H9 (cell line): Measurements from ENCODE around the gene IFNL1. TPM values are rescaled to one million over a fixed set of nuclear protein-coding genes. Genes with fewer than 3 reads are reported as not detected.
A peak's percentile ranks its signal among the peaks of the same experiment; 100 is the strongest.
"Not testable (repeated sequence)": the region's sequence is repeated elsewhere in the genome, so short reads cannot be mapped to it uniquely, and the experiment has no call there.

Experiments used
- DNase-seq: peaks from one replicate; pipeline ENCODE4 v3.0.0-alpha.2; 2017
- H2AFZ ChIP-seq: one replicate; pipeline ENCODE4 v1.6.1; 2013; ENCODE audit warnings: mild to moderate bottlenecking, low read length, control low read depth, moderate library complexity
- H2AK5ac ChIP-seq: 2 replicates; pipeline ENCODE4 v1.6.1; 2013; ENCODE audit warnings: low read length, control low read depth, mixed read lengths; ENCODE audit not compliant: insufficient read length
- H2BK120ac ChIP-seq: one replicate; pipeline ENCODE4 v1.6.1; 2013; ENCODE audit warnings: low read depth, mild to moderate bottlenecking, low read length, control low read depth, inconsistent platforms; ENCODE audit not compliant: poor library complexity, severe bottlenecking
- H2BK12ac ChIP-seq: 2 replicates; pipeline ENCODE4 v1.6.1; 2013; ENCODE audit warnings: low read length, control low read depth, mixed read lengths, low read depth; ENCODE audit not compliant: insufficient read length
- H2BK15ac ChIP-seq: 2 replicates; pipeline ENCODE4 v1.6.1; 2013; ENCODE audit warnings: low read depth, low read length, control low read depth
- H2BK20ac ChIP-seq: one replicate; pipeline ENCODE4 v1.6.1; 2013; ENCODE audit warnings: low read depth, mild to moderate bottlenecking, low read length, control low read depth, inconsistent platforms; ENCODE audit not compliant: poor library complexity, severe bottlenecking
- H2BK5ac ChIP-seq: 2 replicates; pipeline ENCODE4 v1.6.1; 2013; ENCODE audit warnings: low read length, control low read depth, mixed read lengths; ENCODE audit not compliant: insufficient read length
- H3K14ac ChIP-seq: 2 replicates; pipeline ENCODE4 v1.6.1; 2013; ENCODE audit warnings: low read length, control low read depth; ENCODE audit not compliant: insufficient read depth
- H3K18ac ChIP-seq: 2 replicates; pipeline ENCODE4 v1.6.1; 2013; ENCODE audit warnings: low read depth, mild to moderate bottlenecking, mixed read lengths, low read length, control low read depth; ENCODE audit not compliant: insufficient read length
- H3K23ac ChIP-seq: 2 replicates; pipeline ENCODE4 v1.6.1; 2013; ENCODE audit warnings: low read length, control low read depth, mixed read lengths, low read depth; ENCODE audit not compliant: insufficient read length
- H3K23me2 ChIP-seq: 2 replicates; pipeline ENCODE4 v1.6.1; 2013; ENCODE audit warnings: low read depth, mild to moderate bottlenecking, mixed read lengths, low read length, control low read depth; ENCODE audit not compliant: insufficient read length, poor library complexity, severe bottlenecking
- H3K27ac ChIP-seq: 2 replicates; pipeline ENCODE4 v1.5.1; 2013; ENCODE audit warnings: low read length, control low read depth, mixed read lengths, low read depth; ENCODE audit not compliant: insufficient read length
- H3K27me3 ChIP-seq: 2 replicates; pipeline ENCODE4 v1.6.1; 2013; ENCODE audit warnings: low read length, control low read depth, inconsistent platforms; ENCODE audit not compliant: insufficient read depth
- H3K4ac ChIP-seq: 2 replicates; pipeline ENCODE4 v1.6.1; 2013; ENCODE audit warnings: low read depth, mild to moderate bottlenecking, control low read depth, inconsistent platforms, low read length, moderate library complexity
- H3K4me1 ChIP-seq: 2 replicates; pipeline ENCODE4 v1.6.1; 2013; ENCODE audit warnings: low read length, control low read depth, inconsistent platforms; ENCODE audit not compliant: insufficient read depth
- H3K4me2 ChIP-seq: 2 replicates; pipeline ENCODE4 v1.6.1; 2013; ENCODE audit warnings: low read length, control low read depth, mixed read lengths; ENCODE audit not compliant: insufficient read length, insufficient read depth
- H3K56ac ChIP-seq: 2 replicates; pipeline ENCODE4 v1.6.1; 2013; ENCODE audit warnings: low read depth, mild to moderate bottlenecking, mixed read lengths, low read length, control low read depth; ENCODE audit not compliant: insufficient read length
- H3K79me1 ChIP-seq: 2 replicates; pipeline ENCODE4 v1.6.1; 2013; ENCODE audit warnings: low read depth, mild to moderate bottlenecking, moderate library complexity, low read length, control low read depth, inconsistent platforms; ENCODE audit not compliant: insufficient read depth, poor library complexity, severe bottlenecking
- H3K79me2 ChIP-seq: 2 replicates; pipeline ENCODE4 v1.6.1; 2013; ENCODE audit warnings: low read length, control low read depth, inconsistent platforms; ENCODE audit not compliant: insufficient read depth
- H3K9ac ChIP-seq: 2 replicates; pipeline ENCODE4 v1.6.1; 2013; ENCODE audit warnings: low read length, control low read depth, mixed read lengths; ENCODE audit not compliant: insufficient read length; ENCODE audit errors: extremely low read depth
- H3K9me3 ChIP-seq: one replicate; pipeline ENCODE4 v1.6.1; 2013; ENCODE audit warnings: low read depth, low read length, inconsistent platforms; ENCODE audit not compliant: control insufficient read depth
- H3T11ph ChIP-seq: one replicate; pipeline ENCODE4 v1.6.1; 2013; ENCODE audit warnings: mild to moderate bottlenecking, low read length, control low read depth, inconsistent platforms
- H4K20me1 ChIP-seq: one replicate; pipeline ENCODE4 v1.6.1; 2013; ENCODE audit not compliant: control insufficient read depth, insufficient read length, insufficient read depth
- H4K5ac ChIP-seq: 2 replicates; pipeline ENCODE4 v1.6.1; 2013; ENCODE audit warnings: low read depth, mild to moderate bottlenecking, mixed read lengths, low read length, control low read depth; ENCODE audit not compliant: insufficient read length
- H4K8ac ChIP-seq: replicated peaks from 2 replicates; pipeline ENCODE4 v1.6.1; 2013; ENCODE audit warnings: low read length, control low read depth, mixed read lengths, low read depth; ENCODE audit not compliant: insufficient read length
- H4K91ac ChIP-seq: 2 replicates; pipeline ENCODE4 v1.6.1; 2013; ENCODE audit warnings: low read depth, mild to moderate bottlenecking, moderate library complexity, mixed read lengths, low read length, control low read depth; ENCODE audit not compliant: insufficient read length
- H3K27ac Mint-ChIP-seq, 3 experiments: 2 replicates in 2 of 3; 3 replicates in 1 of 3; pipeline ENCODE4 v1.8.0; 2020 to 2021; ENCODE audit warnings: mixed read lengths in 3 of 3, mild to moderate bottlenecking in 1 of 3, moderate library complexity in 1 of 3
- H3K27me3 Mint-ChIP-seq: 2 replicates; pipeline ENCODE4 v1.8.0; 2021; ENCODE audit warnings: low read depth, mild to moderate bottlenecking, moderate library complexity, mixed read lengths
- H3K36me3 Mint-ChIP-seq, 3 experiments: 2 replicates in 2 of 3; 3 replicates in 1 of 3; pipeline ENCODE4 v1.8.0; 2020 to 2021; ENCODE audit warnings: low read depth in 3 of 3, mixed read lengths in 3 of 3; ENCODE audit not compliant: insufficient read depth in 1 of 3
- H3K4me1 Mint-ChIP-seq, 2 experiments: 2 replicates each; pipeline ENCODE4 v1.8.0; 2020; ENCODE audit warnings: mixed read lengths in 2 of 2
- H3K4me3 Mint-ChIP-seq, 2 experiments: 2 replicates in 1 of 2; 3 replicates in 1 of 2; pipeline ENCODE4 v1.8.0; 2020 to 2021; ENCODE audit warnings: mild to moderate bottlenecking in 2 of 2, mixed read lengths in 2 of 2, moderate library complexity in 1 of 2
- H3K9me3 Mint-ChIP-seq, 2 experiments: 2 replicates in 1 of 2; 3 replicates in 1 of 2; pipeline ENCODE4 v1.8.0; 2020; ENCODE audit warnings: mild to moderate bottlenecking in 2 of 2, mixed read lengths in 2 of 2, moderate library complexity in 1 of 2
- WGBS: extraction: QIAGEN DNeasy Blood & Tissue Kit; methylation state at CpG from one replicate; pipeline ENCODE4 v1.1.7; 2013; ENCODE audit warnings: missing lambda C conversion rate, low lambda C conversion rate, mixed read lengths; ENCODE audit not compliant: insufficient read length; ENCODE audit errors: extremely low coverage; 5-methylcytosine and 5-hydroxymethylcytosine counted together
- total RNA-seq: library from RNA; stranded (reverse); gene quantifications from 2 replicates; pipeline ENCODE4 v1.2.1, GENCODE V29; 2021
- TF ChIP-seq, protein P1 (sequence below): fragments of 200-600 bp; sonication (generic); conservative IDR thresholded peaks from 3 replicates; pipeline ENCODE4 v1.8.0; 2021; ENCODE audit warnings: antibody characterized with exemption, mild to moderate bottlenecking

IFNL1 gene
- total RNA-seq, 1 experiment from 2014 or later, result not detected

DNA sequence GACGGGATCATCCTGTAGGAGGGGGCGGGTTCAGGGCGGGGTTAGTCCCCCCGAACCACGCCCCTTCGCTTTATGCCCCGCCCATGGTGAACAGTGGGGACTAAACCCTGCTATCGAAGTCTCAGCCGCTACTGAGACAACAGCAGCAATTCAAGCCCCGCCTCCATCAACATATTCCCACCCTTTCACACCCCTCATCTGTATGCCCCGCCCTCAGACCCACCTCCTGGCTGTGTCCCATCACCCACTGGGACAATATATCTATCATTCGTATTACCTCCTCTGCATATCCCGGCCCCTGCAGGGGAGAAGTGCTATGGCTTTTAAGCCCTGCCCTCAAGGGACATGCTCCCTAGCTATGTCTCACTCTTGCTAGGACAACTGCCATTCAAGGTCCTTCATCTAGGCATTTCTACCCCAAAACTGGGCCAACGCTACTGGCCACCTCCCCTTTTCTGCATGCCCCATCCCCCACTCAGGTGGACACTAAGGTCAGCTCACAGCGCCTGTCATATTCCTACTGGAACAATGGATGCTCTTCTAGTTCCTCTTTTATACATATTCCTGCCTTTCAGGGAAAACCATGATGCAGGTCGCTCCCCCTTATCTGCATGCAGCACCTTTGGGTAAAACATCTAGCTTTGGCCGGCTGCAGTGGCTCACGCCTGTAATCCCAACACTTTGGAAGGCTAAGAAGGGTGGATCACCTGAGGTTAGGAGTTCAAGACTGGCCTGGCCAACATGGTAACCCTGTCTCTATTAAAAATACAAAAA is 12.5 kb downstream of the IFNL1 start:
- Histone ChIP-seq H2BK20ac (no peak overlapping the region), H4K8ac (no peak overlapping the region), H3K18ac (no peak overlapping the region), H3K4me1 (peaks cover 3% of the 10 kb centered on the region; the same call in 1 of the 2 replicates), H3K27me3 (no peaks in the 10 kb centered on the region; the same call in 1 of the 2 replicates), H2AFZ (no peak overlapping the region), H3K14ac (no peak overlapping the region), H2BK12ac (no peak overlapping the region), H3K9ac (no peak overlapping the region), H3K27ac (no peak overlapping the region), H2BK15ac (no peak overlapping the region), H3K9me3 (no peaks in the 10 kb centered on the region), H3K79me2 (no peaks in the 10 kb centered on the region), H3K23me2 (peaks cover 16% of the 10 kb centered on the region), H4K5ac (no peak overlapping the region), H4K20me1 (no peaks in the 10 kb centered on the region), H2BK120ac (no peak overlapping the region), H3K79me1 (no peaks in the 10 kb centered on the region), H3K4me2 (peak overlapping the region; percentile 44), H2AK5ac (no peak overlapping the region), H3K56ac (no peak overlapping the region), H3K4ac (no peak overlapping the region), H2BK5ac (no peak overlapping the region), H4K91ac (no peak overlapping the region), H3K23ac (no peak overlapping the region), H3T11ph (no peak overlapping the region)
- Mint-ChIP-seq H3K27me3 (peaks cover 50% of the 10 kb centered on the region), H3K9me3 (no peaks in the 10 kb centered on the region), H3K27ac (no peak overlapping the region; a peak in 1 of 7 replicates), H3K36me3 (peaks cover 7 to 22% (median 7%) of the 10 kb centered on the region in 3 experiments; a peak in 6 of 7 replicates), H3K4me3 (peak overlapping the region; percentile 66 to 79), H3K4me1 (peaks cover 22 to 57% of the 10 kb centered on the region in 2 experiments)
- WGBS, result no CpG with 5 or more reads among the region's 18 CpGs
- TF ChIP-seq, protein P1, sequence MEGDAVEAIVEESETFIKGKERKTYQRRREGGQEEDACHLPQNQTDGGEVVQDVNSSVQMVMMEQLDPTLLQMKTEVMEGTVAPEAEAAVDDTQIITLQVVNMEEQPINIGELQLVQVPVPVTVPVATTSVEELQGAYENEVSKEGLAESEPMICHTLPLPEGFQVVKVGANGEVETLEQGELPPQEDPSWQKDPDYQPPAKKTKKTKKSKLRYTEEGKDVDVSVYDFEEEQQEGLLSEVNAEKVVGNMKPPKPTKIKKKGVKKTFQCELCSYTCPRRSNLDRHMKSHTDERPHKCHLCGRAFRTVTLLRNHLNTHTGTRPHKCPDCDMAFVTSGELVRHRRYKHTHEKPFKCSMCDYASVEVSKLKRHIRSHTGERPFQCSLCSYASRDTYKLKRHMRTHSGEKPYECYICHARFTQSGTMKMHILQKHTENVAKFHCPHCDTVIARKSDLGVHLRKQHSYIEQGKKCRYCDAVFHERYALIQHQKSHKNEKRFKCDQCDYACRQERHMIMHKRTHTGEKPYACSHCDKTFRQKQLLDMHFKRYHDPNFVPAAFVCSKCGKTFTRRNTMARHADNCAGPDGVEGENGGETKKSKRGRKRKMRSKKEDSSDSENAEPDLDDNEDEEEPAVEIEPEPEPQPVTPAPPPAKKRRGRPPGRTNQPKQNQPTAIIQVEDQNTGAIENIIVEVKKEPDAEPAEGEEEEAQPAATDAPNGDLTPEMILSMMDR, result no peak
- peak; percentile 96 for DNase-seq

DNA sequence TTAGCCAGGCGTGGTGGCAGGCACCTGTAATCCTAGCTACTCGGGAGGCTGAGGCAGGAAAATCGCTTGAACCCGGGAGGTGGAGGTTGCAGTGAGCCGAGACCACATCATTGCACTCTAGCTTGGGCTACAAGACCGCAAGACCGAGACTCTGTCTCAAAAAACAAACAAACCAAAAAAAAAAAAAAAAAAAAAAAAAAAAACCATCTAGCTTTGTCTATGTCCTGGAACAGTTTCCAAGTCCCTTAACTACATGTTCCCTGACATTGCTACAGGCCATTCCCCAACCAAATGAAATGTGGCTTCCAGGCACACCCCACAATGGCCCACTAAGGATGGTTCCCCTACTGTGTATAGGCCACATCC is 13.1 kb downstream of the IFNL1 start:
- peaks cover 7 to 23% (median 7%) of the 10 kb centered on the region in 3 experiments; a peak in 6 of 7 replicates for H3K36me3 Mint-ChIP-seq
- not testable (repeated sequence) for H3K9me3 Mint-ChIP-seq

More for the DNA sequence above, 13.1 kb downstream of the IFNL1 start:
- WGBS, result no CpG with 5 or more reads among the region's 7 CpGs
- not testable (repeated sequence) for H3K79me2 ChIP-seq, H2BK15ac ChIP-seq, H3K4me1 ChIP-seq, H4K8ac ChIP-seq, H3K27me3 ChIP-seq, H3K56ac ChIP-seq, H4K5ac ChIP-seq, H3K27ac Mint-ChIP-seq, H2AK5ac ChIP-seq, H2AFZ ChIP-seq, H3K27ac ChIP-seq, H3K4me3 Mint-ChIP-seq, H3K79me1 ChIP-seq, H3K4me2 ChIP-seq, H2BK12ac ChIP-seq, DNase-seq, H3K9me3 ChIP-seq, H2BK5ac ChIP-seq, H3T11ph ChIP-seq, H2BK120ac ChIP-seq, H4K91ac ChIP-seq, H3K14ac ChIP-seq, H3K23ac ChIP-seq, H4K20me1 ChIP-seq, H3K18ac ChIP-seq, H2BK20ac ChIP-seq, H3K9ac ChIP-seq, H3K4ac ChIP-seq
- Mint-ChIP-seq H3K27me3 (peaks cover 45% of the 10 kb centered on the region), H3K4me1 (peaks cover 22 to 54% of the 10 kb centered on the region in 2 experiments)
- peaks cover 16% of the 10 kb centered on the region for H3K23me2 ChIP-seq
